Suprapubic skin (tissue), 4 donors: Measurements from ENCODE around the gene CXCL1. TPM values are rescaled to one million over a fixed set of nuclear protein-coding genes. Genes with fewer than 3 reads are reported as not detected.
"Not testable (repeated sequence)": the region's sequence is repeated elsewhere in the genome, so short reads cannot be mapped to it uniquely, and the experiment has no call there.

Experiments
- DNase-seq, 2 donors: peaks; one replicate each; pipeline ENCODE4 v3.0.0-alpha.2; 2019; ENCODE audit warnings: low spot score in 2 of 2
- H3K27ac ChIP-seq: fragments of 200-600 bp; sonication (generic); one replicate; pipeline ENCODE4 v1.5.1; 2019
- H3K27me3 ChIP-seq: fragments of 200-600 bp; sonication (generic); one replicate; pipeline ENCODE4 v1.5.1; 2019
- H3K36me3 ChIP-seq: fragments of 200-600 bp; sonication (generic); one replicate; pipeline ENCODE4 v1.5.1; 2019
- H3K4me1 ChIP-seq: fragments of 200-600 bp; sonication (generic); one replicate; pipeline ENCODE4 v1.5.1; 2019
- H3K4me3 ChIP-seq: fragments of 200-600 bp; sonication (generic); one replicate; pipeline ENCODE4 v1.5.1; 2019; ENCODE audit warnings: mild to moderate bottlenecking
- H3K9me3 ChIP-seq: fragments of 200-600 bp; sonication (generic); one replicate; pipeline ENCODE4 v1.5.1; 2019
- EP300 ChIP-seq: sonication (generic); formaldehyde crosslinking; IDR thresholded peaks from one replicate; pipeline ENCODE4 v1.6.1; 2017; ENCODE audit warnings: antibody characterized with exemption
- POLR2A ChIP-seq, 2 donors: fragments of 450-650 bp; IDR thresholded peaks; one replicate each; pipeline ENCODE4 v1.6.1; 2017; ENCODE audit warnings: antibody characterized with exemption in 2 of 2, mild to moderate bottlenecking in 2 of 2, moderate library complexity in 2 of 2
- POLR2AphosphoS5 ChIP-seq, 3 donors: sonication (generic); formaldehyde crosslinking; IDR thresholded peaks; one replicate each; pipeline ENCODE4 v1.6.1; 2017; ENCODE audit warnings: antibody characterized with exemption in 3 of 3
- WGBS: methylation state at CpG from one replicate; pipeline ENCODE4 v1.1.5; 2018; 5-methylcytosine and 5-hydroxymethylcytosine counted together
- total RNA-seq, 4 donors: library from RNA; depleted of rRNA; stranded (reverse); fragments of >200 nt; gene quantifications; one replicate each; pipeline ENCODE4 v1.1.0, GENCODE V29; 2016
- TF ChIP-seq, protein P1 (sequence below), 2 donors: fragments of 200-600 bp in 1 of 2; fragments of 450-650 bp in 1 of 2; sonication (generic) in 1 of 2; IDR thresholded peaks; one replicate each; pipeline ENCODE4 v1.5.1; 2016 to 2019; ENCODE audit warnings: antibody characterized with exemption in 2 of 2, mild to moderate bottlenecking in 1 of 2, moderate library complexity in 1 of 2

The CXCL1 gene
- total RNA-seq, 4 donors from 2014 or later, result 0.59 to 1.7 TPM; not detected in 2

DNA sequence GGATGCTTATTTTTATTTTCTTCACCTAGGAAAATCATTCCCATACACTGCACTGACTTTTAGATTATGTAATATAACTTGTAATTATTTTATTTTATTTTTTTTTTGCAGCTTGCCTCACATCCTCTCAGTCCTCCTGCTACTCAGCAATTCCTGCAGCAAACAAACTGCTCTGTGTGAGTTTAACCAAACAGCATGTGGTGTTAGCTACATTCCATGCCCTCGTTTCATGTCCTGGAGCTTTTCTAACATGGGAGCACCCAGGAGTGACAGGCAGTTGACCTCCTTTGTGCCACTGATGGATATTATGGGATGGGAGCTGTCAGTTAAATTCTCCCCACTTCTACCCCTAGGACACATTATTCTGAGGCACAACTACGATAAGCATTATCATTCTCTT lies 24.8 kb downstream of the CXCL1 start:
- no peak overlapping the region for H3K4me3 ChIP-seq
- 81% methylated on average over 2 of the region's 2 CpGs for WGBS
- no peaks in the 10 kb centered on the region for H3K36me3 ChIP-seq
- DNase-seq, result no peak
- H3K27me3 ChIP-seq, result no peaks in the 10 kb centered on the region
- peaks cover 12% of the 10 kb centered on the region for H3K4me1 ChIP-seq
- TF ChIP-seq POLR2AphosphoS5 (IDR thresholded peaks at IDR 0.05), result no peak
- no peaks in the 10 kb centered on the region for H3K9me3 ChIP-seq
- H3K27ac ChIP-seq, result no peak overlapping the region

GRCh38 chr4:73895201-73896175 lies 26.3 kb downstream of the CXCL1 start:
- H3K4me3 ChIP-seq, result no peak overlapping the region
- H3K36me3 ChIP-seq, result no peaks in the 10 kb centered on the region
- H3K4me1 ChIP-seq, result peaks cover 12% of the 10 kb centered on the region
- no peaks in the 10 kb centered on the region for H3K9me3 ChIP-seq
- TF ChIP-seq POLR2A (IDR thresholded peaks at IDR 0.05) (no peak), POLR2AphosphoS5 (IDR thresholded peaks at IDR 0.05) (no peak), EP300 (no peak)
- TF ChIP-seq, protein P1, sequence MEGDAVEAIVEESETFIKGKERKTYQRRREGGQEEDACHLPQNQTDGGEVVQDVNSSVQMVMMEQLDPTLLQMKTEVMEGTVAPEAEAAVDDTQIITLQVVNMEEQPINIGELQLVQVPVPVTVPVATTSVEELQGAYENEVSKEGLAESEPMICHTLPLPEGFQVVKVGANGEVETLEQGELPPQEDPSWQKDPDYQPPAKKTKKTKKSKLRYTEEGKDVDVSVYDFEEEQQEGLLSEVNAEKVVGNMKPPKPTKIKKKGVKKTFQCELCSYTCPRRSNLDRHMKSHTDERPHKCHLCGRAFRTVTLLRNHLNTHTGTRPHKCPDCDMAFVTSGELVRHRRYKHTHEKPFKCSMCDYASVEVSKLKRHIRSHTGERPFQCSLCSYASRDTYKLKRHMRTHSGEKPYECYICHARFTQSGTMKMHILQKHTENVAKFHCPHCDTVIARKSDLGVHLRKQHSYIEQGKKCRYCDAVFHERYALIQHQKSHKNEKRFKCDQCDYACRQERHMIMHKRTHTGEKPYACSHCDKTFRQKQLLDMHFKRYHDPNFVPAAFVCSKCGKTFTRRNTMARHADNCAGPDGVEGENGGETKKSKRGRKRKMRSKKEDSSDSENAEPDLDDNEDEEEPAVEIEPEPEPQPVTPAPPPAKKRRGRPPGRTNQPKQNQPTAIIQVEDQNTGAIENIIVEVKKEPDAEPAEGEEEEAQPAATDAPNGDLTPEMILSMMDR (IDR thresholded peaks at IDR 0.05), result no peak
- no peaks in the 10 kb centered on the region for H3K27me3 ChIP-seq
- 82% methylated on average over 9 of the region's 9 CpGs for whole genome bisulfite sequencing
- DNase-seq, result no peak
- no peak overlapping the region for H3K27ac ChIP-seq

DNA sequence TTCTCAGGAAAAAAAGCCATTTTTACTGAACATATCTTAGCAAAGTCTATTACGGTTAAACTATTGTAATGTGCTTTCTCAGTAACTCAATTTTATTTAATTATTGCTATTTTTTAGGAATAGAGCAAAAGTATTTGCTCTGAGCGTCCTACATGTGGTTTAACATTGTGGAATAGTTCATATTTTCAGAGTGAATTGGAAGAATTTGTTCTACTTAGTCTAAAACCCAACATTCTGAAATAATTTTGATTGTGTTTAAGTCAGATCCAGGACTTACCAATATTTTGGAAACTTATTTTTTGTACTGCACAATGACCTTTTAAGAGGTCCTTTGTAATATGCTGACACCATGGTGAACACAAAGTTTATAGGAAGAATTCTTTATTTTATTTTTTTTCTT lies 27.2 kb downstream of the CXCL1 start:
- H3K27ac ChIP-seq, result peak overlapping the region; percentile 15
- no peaks in the 10 kb centered on the region for H3K36me3 ChIP-seq
- TF ChIP-seq, protein P1 (IDR thresholded peaks at IDR 0.05), result no peak
- TF ChIP-seq POLR2A (IDR thresholded peaks at IDR 0.05) (no peak), EP300 (no peak), POLR2AphosphoS5 (IDR thresholded peaks at IDR 0.05) (no peak)
- H3K4me1 ChIP-seq, result peaks cover 12% of the 10 kb centered on the region
- no peak for DNase-seq
- no peak overlapping the region for H3K4me3 ChIP-seq
- H3K27me3 ChIP-seq, result no peaks in the 10 kb centered on the region
- no peaks in the 10 kb centered on the region for H3K9me3 ChIP-seq
- WGBS, result 80% methylated on average over 2 of the region's 2 CpGs

DNA sequence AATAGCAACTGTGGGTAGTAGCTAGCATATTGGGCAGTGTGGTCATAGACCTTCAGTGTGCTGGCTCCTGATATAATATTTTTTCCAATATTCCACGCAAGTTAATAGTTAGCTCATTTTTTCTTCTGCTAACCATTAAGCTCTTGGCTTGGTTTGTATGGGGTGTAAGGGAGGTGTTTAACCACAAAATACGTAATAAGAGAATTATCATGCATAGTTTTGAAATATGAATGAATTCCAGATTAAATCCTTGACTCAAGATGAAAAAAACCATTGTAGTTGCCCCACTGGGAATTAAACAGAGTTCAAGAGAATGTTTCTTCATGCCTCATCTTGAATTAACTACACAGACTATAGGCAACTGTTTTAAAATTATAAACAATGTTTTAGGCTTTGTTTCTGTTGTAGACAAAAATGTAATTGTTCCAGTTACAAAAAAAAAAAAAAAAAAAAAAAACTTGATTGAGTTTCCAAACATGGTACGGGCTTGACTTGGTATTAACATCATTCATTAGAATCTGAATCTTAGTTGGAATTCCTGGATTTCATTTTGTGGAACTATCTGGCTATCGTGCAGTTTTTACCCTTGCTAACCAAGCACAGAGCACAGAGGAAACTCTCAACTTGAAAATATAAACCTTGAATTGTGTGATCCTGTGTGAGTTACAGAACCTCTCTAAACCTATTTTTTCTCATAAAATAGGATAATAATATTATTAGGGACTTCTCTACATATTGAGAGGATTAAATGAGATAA lies 28.4 kb downstream of the CXCL1 start:
- TF ChIP-seq POLR2AphosphoS5 (IDR thresholded peaks at IDR 0.05) (no peak), POLR2A (IDR thresholded peaks at IDR 0.05) (no peak), EP300 (no peak)
- TF ChIP-seq, protein P1 (IDR thresholded peaks at IDR 0.05), result no peak
- peak overlapping the region; percentile 15 for H3K27ac ChIP-seq
- 40% methylated on average over 4 of the region's 4 CpGs for WGBS
- no peaks in the 10 kb centered on the region for H3K27me3 ChIP-seq
- no peaks in the 10 kb centered on the region for H3K36me3 ChIP-seq
- peaks cover 12% of the 10 kb centered on the region for H3K4me1 ChIP-seq
- no peak overlapping the region for H3K4me3 ChIP-seq
- DNase-seq, result no peak
- H3K9me3 ChIP-seq, result no peaks in the 10 kb centered on the region

GRCh38 chr4:73899338-73899737 lies 30.1 kb downstream of the CXCL1 start:
- 70% methylated on average over 3 of the region's 3 CpGs for WGBS

GRCh38 chr4:73901031-73901430 lies 31.8 kb downstream of the CXCL1 start:
- H3K4me3 ChIP-seq, result no peak overlapping the region
- DNase-seq, result no peak
- peaks cover 2% of the 10 kb centered on the region for H3K4me1 ChIP-seq
- no peak for TF ChIP-seq POLR2AphosphoS5 (IDR thresholded peaks at IDR 0.05)
- no peak for TF ChIP-seq POLR2A (IDR thresholded peaks at IDR 0.05)
- TF ChIP-seq, protein P1 (IDR thresholded peaks at IDR 0.05), result no peak
- TF ChIP-seq EP300, result no peak
- no peaks in the 10 kb centered on the region for H3K27me3 ChIP-seq
- H3K9me3 ChIP-seq, result no peaks in the 10 kb centered on the region
- H3K27ac ChIP-seq, result no peak overlapping the region
- WGBS, result 61% methylated on average over 5 of the region's 5 CpGs
- no peaks in the 10 kb centered on the region for H3K36me3 ChIP-seq

More at GRCh38 chr4:73899338-73899737, 30.1 kb downstream of the CXCL1 start:
- H3K9me3 ChIP-seq, H3K27ac ChIP-seq, H3K36me3 ChIP-seq, H3K4me3 ChIP-seq, DNase-seq, H3K27me3 ChIP-seq: not testable (repeated sequence)
- peaks cover 12% of the 10 kb centered on the region for H3K4me1 ChIP-seq
